ENCODE data around the gene GALNT5.

DNA sequence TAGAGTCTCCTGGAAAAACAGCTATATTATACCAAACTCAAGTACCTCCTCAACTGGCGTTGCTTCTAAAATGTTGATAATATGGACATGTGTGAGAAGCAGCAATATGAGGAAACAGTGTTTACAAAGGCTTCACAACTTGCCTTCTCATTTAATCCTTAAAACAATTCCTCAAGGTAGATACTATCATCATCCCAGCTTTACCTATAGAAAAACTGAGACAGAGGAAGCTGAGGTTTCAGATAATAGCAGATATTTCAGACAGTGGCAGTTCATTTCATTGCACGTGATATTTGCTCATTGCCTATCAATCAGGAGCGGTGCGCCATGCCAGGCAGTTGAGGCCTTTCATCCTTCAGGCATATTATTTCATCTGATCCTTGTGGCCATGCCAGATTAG is 8.3 kb downstream of the GALNT5 start:
- TF ChIP-seq EZH2 (IDR thresholded peaks at IDR 0.05): no peak
- TF ChIP-seq, protein P1, sequence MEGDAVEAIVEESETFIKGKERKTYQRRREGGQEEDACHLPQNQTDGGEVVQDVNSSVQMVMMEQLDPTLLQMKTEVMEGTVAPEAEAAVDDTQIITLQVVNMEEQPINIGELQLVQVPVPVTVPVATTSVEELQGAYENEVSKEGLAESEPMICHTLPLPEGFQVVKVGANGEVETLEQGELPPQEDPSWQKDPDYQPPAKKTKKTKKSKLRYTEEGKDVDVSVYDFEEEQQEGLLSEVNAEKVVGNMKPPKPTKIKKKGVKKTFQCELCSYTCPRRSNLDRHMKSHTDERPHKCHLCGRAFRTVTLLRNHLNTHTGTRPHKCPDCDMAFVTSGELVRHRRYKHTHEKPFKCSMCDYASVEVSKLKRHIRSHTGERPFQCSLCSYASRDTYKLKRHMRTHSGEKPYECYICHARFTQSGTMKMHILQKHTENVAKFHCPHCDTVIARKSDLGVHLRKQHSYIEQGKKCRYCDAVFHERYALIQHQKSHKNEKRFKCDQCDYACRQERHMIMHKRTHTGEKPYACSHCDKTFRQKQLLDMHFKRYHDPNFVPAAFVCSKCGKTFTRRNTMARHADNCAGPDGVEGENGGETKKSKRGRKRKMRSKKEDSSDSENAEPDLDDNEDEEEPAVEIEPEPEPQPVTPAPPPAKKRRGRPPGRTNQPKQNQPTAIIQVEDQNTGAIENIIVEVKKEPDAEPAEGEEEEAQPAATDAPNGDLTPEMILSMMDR (IDR thresholded peaks at IDR 0.05): no peak
- no peak for TF ChIP-seq EZH2phosphoT487 (IDR thresholded peaks at IDR 0.05)
